Esophagus muscularis mucosa (tissue), 4 donors: Measurements from ENCODE around the gene GTF2IRD1. TPM values are rescaled to one million over a fixed set of nuclear protein-coding genes. Genes with fewer than 3 reads are reported as not detected.

Source experiments
- DNase-seq: peaks from one replicate; pipeline ENCODE4 v3.0.0-alpha.2; 2017; ENCODE audit errors: extremely low spot score
- H3K27ac ChIP-seq, 4 donors: fragments of 200-600 bp; sonication (generic); replicated peaks in 1 of 4; 1 replicate in 3 of 4; 2 replicates in 1 of 4; pipeline ENCODE4 v1.5.1; 2016 to 2019; ENCODE audit warnings: mild to moderate bottlenecking in 1 of 4
- H3K27me3 ChIP-seq, 4 donors: fragments of 200-600 bp; sonication (generic); one replicate each; pipeline versions ENCODE4 v1.5.1 to v1.6.0; 2016 to 2019
- H3K36me3 ChIP-seq, 4 donors: fragments of 200-600 bp; sonication (generic); one replicate each; pipeline ENCODE4 v1.5.1; 2016 to 2019
- H3K4me1 ChIP-seq, 4 donors: fragments of 200-600 bp; sonication (generic); one replicate each; pipeline ENCODE4 v1.5.1; 2016 to 2019
- H3K4me3 ChIP-seq, 4 donors: fragments of 200-600 bp; sonication (generic); 1 replicate in 2 of 4; 2 replicates in 2 of 4; pipeline ENCODE4 v1.5.1; 2016 to 2019; ENCODE audit warnings: mild to moderate bottlenecking in 4 of 4, moderate library complexity in 1 of 4
- H3K9me3 ChIP-seq, 4 donors: fragments of 200-600 bp; sonication (generic); 1 replicate in 3 of 4; 2 replicates in 1 of 4; pipeline ENCODE4 v1.5.1; 2016 to 2019
- CTCF ChIP-seq, 3 experiments: fragments of 200-600 bp in 2 of 3; fragments of 450-650 bp in 1 of 3; sonication (generic) in 2 of 3; IDR thresholded peaks; one replicate each; pipeline ENCODE4 v1.5.1; 2017 to 2019; ENCODE audit warnings: antibody characterized with exemption in 3 of 3, mild to moderate bottlenecking in 2 of 3, moderate library complexity in 1 of 3
- EP300 ChIP-seq: sonication (generic); formaldehyde crosslinking; IDR thresholded peaks from one replicate; pipeline ENCODE4 v1.6.1; 2017; ENCODE audit warnings: antibody characterized with exemption
- POLR2A ChIP-seq: fragments of 450-650 bp; IDR thresholded peaks from one replicate; pipeline ENCODE4 v1.6.1; 2017; ENCODE audit warnings: antibody characterized with exemption, moderate library complexity, mild to moderate bottlenecking, low read depth
- POLR2AphosphoS5 ChIP-seq, 2 donors: sonication (generic); formaldehyde crosslinking; IDR thresholded peaks; one replicate each; pipeline ENCODE4 v1.6.1; 2017; ENCODE audit warnings: antibody characterized with exemption in 2 of 2
- WGBS: methylation state at CpG from one replicate; pipeline ENCODE4 v1.1.5; 2018; 5-methylcytosine and 5-hydroxymethylcytosine counted together
- intact Hi-C: fragments of 100-400 bp; cut with DNase I; formaldehyde crosslinking; loops from one replicate; pipeline ENCODE4 v1.15.1; 2023
- total RNA-seq, 4 donors: library from RNA; depleted of rRNA; stranded (reverse); fragments of >200 nt; gene quantifications; one replicate each; pipeline versions ENCODE4 v1.1.0 to v1.2.1, GENCODE V29; 2016

GTF2IRD1 gene
- total RNA-seq, 4 donors from 2014 or later: 20.8 to 24.0 (median 22.0) TPM

GRCh38 chr7:74452748-74453321 is 871 bp upstream of the GTF2IRD1 start:
- no peak for DNase-seq
- Histone ChIP-seq H3K4me3 (peak overlapping the region; percentile 81 to 94 (median 88)), H3K4me1 (peaks cover 9 to 46% (median 34%) of the 10 kb centered on the region in 4 donors), H3K9me3 (no peaks in the 10 kb centered on the region), H3K36me3 (no peaks in the 10 kb centered on the region), H3K27ac (peak overlapping the region; percentile 93 to 97 (median 94)), H3K27me3 (no peaks in the 10 kb centered on the region)
- intact Hi-C loops: no loop called here
- TF ChIP-seq POLR2AphosphoS5 (IDR thresholded peaks at IDR 0.05) (peak in 1 of 2 donors; percentile 35), CTCF (IDR thresholded peaks at IDR 0.05) (no peak), EP300 (no peak), POLR2A (no peak)
- 31% methylated on average over 14 of the region's 15 CpGs for WGBS

GRCh38 chr7:74454021-74454924 is 567 bp downstream of the GTF2IRD1 start:
- TF ChIP-seq POLR2AphosphoS5 (IDR thresholded peaks at IDR 0.05): peak in 1 of 2 donors; percentile 8
- no peak for TF ChIP-seq CTCF (IDR thresholded peaks at IDR 0.05)
- H3K4me1 ChIP-seq: peaks cover 9 to 52% (median 38%) of the 10 kb centered on the region in 4 donors
- H3K4me3 ChIP-seq: peak overlapping the region; percentile 81 to 94 (median 88)
- no peaks in the 10 kb centered on the region for H3K27me3 ChIP-seq
- intact Hi-C loops: loop anchor here (2.0 kb wide), 1 partner anchor 27 kb away; no protein-coding TSS in a partner anchor
- H3K9me3 ChIP-seq: no peaks in the 10 kb centered on the region
- no peak for DNase-seq
- WGBS: 16% methylated on average over 8 of the region's 61 CpGs
- H3K36me3 ChIP-seq: no peaks in the 10 kb centered on the region
- peak overlapping the region; percentile 93 to 97 (median 94) for H3K27ac ChIP-seq

GRCh38 chr7:74454925-74455288 is 1.2 kb downstream of the GTF2IRD1 start:
- peak overlapping the region; percentile 81 to 94 (median 88) for H3K4me3 ChIP-seq

GRCh38 chr7:74455291-74455804 is 1.6 kb downstream of the GTF2IRD1 start:
- H3K27ac ChIP-seq: peak overlapping the region; percentile 93 to 97 (median 94)
- intact Hi-C loops: loop anchor here (2.0 kb wide), 1 partner anchor 25 kb away; no protein-coding TSS in a partner anchor
- H3K27me3 ChIP-seq: no peaks in the 10 kb centered on the region
- peak overlapping the region; percentile 81 to 94 (median 88) for H3K4me3 ChIP-seq
- no peaks in the 10 kb centered on the region for H3K9me3 ChIP-seq
- no peak for DNase-seq
- no peak for TF ChIP-seq CTCF (IDR thresholded peaks at IDR 0.05)
- TF ChIP-seq POLR2A: no peak
- TF ChIP-seq POLR2AphosphoS5 (IDR thresholded peaks at IDR 0.05): peak; percentile 38 to 68
- TF ChIP-seq EP300: no peak
- peaks cover 9 to 57% (median 45%) of the 10 kb centered on the region in 4 donors for H3K4me1 ChIP-seq
- H3K36me3 ChIP-seq: no peaks in the 10 kb centered on the region
- 63% methylated on average over 6 of the region's 13 CpGs for WGBS

More at GRCh38 chr7:74454925-74455288, 1.2 kb downstream of the GTF2IRD1 start:
- no peak for TF ChIP-seq POLR2AphosphoS5 (IDR thresholded peaks at IDR 0.05)
- no peak for TF ChIP-seq EP300
- TF ChIP-seq POLR2A: no peak
- TF ChIP-seq CTCF (IDR thresholded peaks at IDR 0.05): no peak
- intact Hi-C loops: loop anchor here (2.0 kb wide), 1 partner anchor 26 kb away; no protein-coding TSS in a partner anchor
- Histone ChIP-seq H3K36me3 (no peaks in the 10 kb centered on the region), H3K27ac (peak overlapping the region; percentile 93 to 97 (median 94)), H3K27me3 (no peaks in the 10 kb centered on the region), H3K9me3 (no peaks in the 10 kb centered on the region), H3K4me1 (peaks cover 9 to 57% (median 44%) of the 10 kb centered on the region in 4 donors)
- 63% methylated on average over 7 of the region's 11 CpGs for WGBS
- no peak for DNase-seq
